Glutamatergic neuron (in vitro differentiated cells): ENCODE results near the gene CES2. TPM values are rescaled to one million over a fixed set of nuclear protein-coding genes. Genes with fewer than 3 reads are reported as not detected.

Experiments
- DNase-seq: peaks from one replicate; pipeline ENCODE4 v3.0.0; 2022
- H3K27ac Mint-ChIP-seq: one replicate; pipeline ENCODE4 v1.8.0; 2020; ENCODE audit warnings: mild to moderate bottlenecking, mixed read lengths, inconsistent platforms; ENCODE audit not compliant: unreplicated experiment
- H3K27me3 Mint-ChIP-seq: one replicate; pipeline ENCODE4 v1.8.0; 2020; ENCODE audit warnings: mild to moderate bottlenecking, moderate library complexity, mixed read lengths, inconsistent platforms; ENCODE audit not compliant: unreplicated experiment
- H3K36me3 Mint-ChIP-seq: one replicate; pipeline ENCODE4 v1.8.0; 2020; ENCODE audit warnings: mild to moderate bottlenecking, mixed read lengths, inconsistent platforms; ENCODE audit not compliant: unreplicated experiment
- H3K4me1 Mint-ChIP-seq: one replicate; pipeline ENCODE4 v1.8.0; 2020; ENCODE audit warnings: mild to moderate bottlenecking, low read depth, mixed read lengths, inconsistent platforms; ENCODE audit not compliant: unreplicated experiment
- H3K4me3 Mint-ChIP-seq: one replicate; pipeline ENCODE4 v1.8.0; 2020; ENCODE audit warnings: mild to moderate bottlenecking, mixed read lengths, inconsistent platforms; ENCODE audit not compliant: unreplicated experiment
- H3K9me3 Mint-ChIP-seq: one replicate; pipeline ENCODE4 v1.8.0; 2020; ENCODE audit warnings: mild to moderate bottlenecking, moderate library complexity, mixed read lengths, inconsistent platforms; ENCODE audit not compliant: unreplicated experiment
- total RNA-seq: library from RNA; stranded (reverse); fragmentation: NEBNext Ultra II Directional; extraction: Animal tissue kit (Norgen Biotek cat#: 25700); gene quantifications from one replicate; pipeline ENCODE4 v1.2.1, GENCODE V29; 2021; ENCODE audit not compliant: unreplicated experiment
- TF ChIP-seq, protein P1 (sequence below): fragments of 200-600 bp; sonication (generic); IDR thresholded peaks from one replicate; pipeline ENCODE4 v1.5.0; 2021; ENCODE audit not compliant: partially characterized antibody, unreplicated experiment

The CES2 gene
- total RNA-seq, 1 donor from 2014 or later = 38.6 TPM

DNA sequence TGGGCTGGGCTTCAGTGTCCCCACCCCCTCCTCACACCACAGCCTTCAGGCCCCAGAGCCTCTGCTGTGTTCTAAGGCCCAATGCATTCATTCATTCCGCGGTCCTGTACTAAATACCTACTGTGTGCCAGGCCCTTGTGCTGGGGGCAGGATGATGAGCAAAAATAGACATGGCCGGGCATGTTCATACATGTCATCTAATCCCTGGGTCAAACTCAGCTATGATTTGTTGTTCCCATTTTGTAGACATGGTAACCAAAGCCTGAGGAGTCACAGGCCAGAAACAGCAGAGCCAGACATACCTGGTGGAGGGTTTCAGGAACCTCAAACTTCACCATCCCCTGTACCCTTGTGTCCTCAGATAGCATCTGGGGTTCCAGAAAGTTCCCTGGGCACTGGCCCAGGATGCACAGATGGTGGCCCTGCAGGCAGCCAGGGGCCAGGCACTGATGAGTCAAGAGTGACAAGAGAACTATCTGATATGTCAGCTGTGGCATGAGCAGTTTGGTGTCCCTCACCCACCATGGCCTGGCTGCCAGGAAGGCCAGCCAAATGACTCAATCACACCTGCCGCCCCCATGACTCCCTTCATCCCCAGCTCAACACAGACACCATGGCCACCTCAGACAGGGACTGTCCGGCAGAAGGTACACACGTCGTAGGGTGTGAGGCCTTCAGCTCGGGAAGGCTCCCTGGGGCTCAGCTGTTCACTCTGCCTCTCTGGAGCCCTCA, 7.2 kb upstream of the CES2 start:
- H3K4me3 Mint-ChIP-seq = no peak overlapping the region
- H3K36me3 Mint-ChIP-seq = no peaks in the 10 kb centered on the region
- H3K27ac Mint-ChIP-seq = no peak overlapping the region
- H3K9me3 Mint-ChIP-seq = peaks cover 9% of the 10 kb centered on the region
- TF ChIP-seq, protein P1, sequence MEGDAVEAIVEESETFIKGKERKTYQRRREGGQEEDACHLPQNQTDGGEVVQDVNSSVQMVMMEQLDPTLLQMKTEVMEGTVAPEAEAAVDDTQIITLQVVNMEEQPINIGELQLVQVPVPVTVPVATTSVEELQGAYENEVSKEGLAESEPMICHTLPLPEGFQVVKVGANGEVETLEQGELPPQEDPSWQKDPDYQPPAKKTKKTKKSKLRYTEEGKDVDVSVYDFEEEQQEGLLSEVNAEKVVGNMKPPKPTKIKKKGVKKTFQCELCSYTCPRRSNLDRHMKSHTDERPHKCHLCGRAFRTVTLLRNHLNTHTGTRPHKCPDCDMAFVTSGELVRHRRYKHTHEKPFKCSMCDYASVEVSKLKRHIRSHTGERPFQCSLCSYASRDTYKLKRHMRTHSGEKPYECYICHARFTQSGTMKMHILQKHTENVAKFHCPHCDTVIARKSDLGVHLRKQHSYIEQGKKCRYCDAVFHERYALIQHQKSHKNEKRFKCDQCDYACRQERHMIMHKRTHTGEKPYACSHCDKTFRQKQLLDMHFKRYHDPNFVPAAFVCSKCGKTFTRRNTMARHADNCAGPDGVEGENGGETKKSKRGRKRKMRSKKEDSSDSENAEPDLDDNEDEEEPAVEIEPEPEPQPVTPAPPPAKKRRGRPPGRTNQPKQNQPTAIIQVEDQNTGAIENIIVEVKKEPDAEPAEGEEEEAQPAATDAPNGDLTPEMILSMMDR = no peak
- H3K4me1 Mint-ChIP-seq = peaks cover 12% of the 10 kb centered on the region
- no peak for DNase-seq
- H3K27me3 Mint-ChIP-seq = peaks cover 14% of the 10 kb centered on the region

DNA sequence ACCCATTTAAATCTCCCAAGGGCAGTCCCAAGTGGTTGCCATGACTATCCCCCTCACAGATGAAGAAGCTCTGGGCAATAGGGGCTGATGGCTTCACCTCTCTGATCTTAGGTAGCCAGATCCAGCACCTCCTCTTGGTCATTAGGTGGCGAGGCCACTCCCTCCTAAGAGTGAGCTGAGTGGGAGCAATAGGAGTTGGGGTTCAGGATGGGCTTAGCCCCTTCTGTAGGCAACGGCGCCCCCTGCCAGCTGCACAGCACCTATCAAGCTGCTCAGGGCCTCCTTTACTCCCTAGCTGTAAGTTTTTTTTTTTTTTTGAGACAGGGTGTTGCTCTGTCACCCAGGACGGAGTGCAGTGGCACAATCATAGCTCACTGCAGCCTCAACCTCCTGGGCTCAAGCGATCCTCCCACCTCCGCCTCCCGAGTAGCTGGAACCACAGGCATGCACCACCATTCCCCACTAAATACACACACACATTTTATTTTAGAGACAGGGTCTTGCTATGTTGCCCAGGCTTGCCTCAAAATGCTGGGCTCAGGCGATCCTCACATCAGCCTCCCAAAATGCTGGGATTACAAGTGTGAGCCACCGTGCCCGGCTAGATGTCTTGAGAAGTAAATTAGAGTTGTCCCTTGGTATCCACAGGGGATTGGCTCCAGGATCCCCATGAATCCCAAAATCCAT, 6.5 kb upstream of the CES2 start:
- TF ChIP-seq, protein P1 = no peak
- DNase-seq = no peak
- Mint-ChIP-seq H3K27ac (no peak overlapping the region), H3K27me3 (peaks cover 10% of the 10 kb centered on the region), H3K36me3 (no peaks in the 10 kb centered on the region), H3K9me3 (peaks cover 6% of the 10 kb centered on the region), H3K4me3 (no peak overlapping the region), H3K4me1 (peaks cover 12% of the 10 kb centered on the region)

DNA sequence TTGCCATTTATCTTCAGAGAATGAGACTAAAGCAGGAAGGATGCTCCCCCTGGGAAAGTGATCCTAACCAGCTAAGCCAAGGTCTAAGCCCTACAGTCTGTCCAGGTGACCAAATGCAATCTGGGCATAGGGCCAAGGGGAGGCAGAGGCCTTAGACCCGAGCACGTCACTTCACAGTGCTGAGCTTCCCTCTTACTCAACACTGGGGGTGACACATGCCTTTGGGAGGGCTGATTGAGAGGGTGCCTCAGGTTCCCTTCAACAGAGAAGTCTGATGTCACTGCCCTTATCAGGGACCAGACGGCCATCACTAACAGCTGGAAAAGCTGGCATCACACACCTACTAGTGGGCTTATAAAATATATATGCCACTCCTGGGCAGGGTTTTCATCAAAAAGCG, 5.1 kb upstream of the CES2 start:
- H3K27ac Mint-ChIP-seq = no peak overlapping the region
- peaks cover 5% of the 10 kb centered on the region for H3K9me3 Mint-ChIP-seq

DNA sequence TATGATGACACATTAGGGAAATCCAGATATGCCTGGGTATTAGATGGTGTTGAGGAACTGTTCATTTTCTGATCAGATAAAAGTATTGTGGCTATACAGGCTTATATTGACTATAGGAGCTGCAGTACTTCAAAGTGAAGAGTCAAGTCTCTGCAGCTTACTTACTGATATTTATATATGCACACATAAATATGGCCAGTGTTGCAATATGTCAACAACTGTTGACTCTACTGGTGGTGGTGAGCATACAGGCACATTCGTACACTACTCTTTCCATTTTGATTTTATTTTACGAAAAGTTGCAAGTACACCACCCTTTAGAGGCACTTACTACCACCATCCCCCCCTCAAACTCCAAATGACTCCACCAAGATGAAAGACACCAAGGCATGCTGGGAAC, 3.7 kb upstream of the CES2 start:
- no peaks in the 10 kb centered on the region for H3K36me3 Mint-ChIP-seq
- TF ChIP-seq, protein P1 = no peak
- peaks cover 8% of the 10 kb centered on the region for H3K4me1 Mint-ChIP-seq

More for the DNA sequence above, 5.1 kb upstream of the CES2 start:
- peaks cover 12% of the 10 kb centered on the region for H3K27me3 Mint-ChIP-seq
- peaks cover 10% of the 10 kb centered on the region for H3K4me1 Mint-ChIP-seq
- TF ChIP-seq, protein P1 = no peak
- DNase-seq = no peak
- no peak overlapping the region for H3K4me3 Mint-ChIP-seq
- H3K36me3 Mint-ChIP-seq = no peaks in the 10 kb centered on the region

DNA sequence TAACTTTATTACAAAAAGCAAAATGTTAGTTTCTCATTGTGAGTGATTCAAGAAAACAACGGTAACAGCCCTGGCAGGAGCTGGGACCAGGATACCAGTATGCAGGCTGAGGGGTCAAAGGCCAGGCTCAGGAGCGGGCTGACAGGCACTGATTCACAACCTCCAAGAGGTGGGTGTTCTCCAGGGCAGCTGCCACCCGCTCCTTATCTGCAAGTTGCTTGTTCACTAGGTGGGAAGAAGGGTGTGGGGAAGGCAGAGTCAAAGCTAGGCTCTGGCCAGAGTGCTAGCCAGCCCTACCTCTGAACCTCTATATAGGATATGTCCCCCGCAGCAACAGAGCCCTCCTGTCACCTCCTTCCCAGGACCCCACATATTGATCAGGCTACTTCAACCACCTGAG, 3.2 kb upstream of the CES2 start:
- Mint-ChIP-seq H3K4me3 (peak overlapping the region; percentile 95), H3K27ac (no peak overlapping the region), H3K4me1 (peaks cover 8% of the 10 kb centered on the region), H3K9me3 (peaks cover 5% of the 10 kb centered on the region), H3K36me3 (no peaks in the 10 kb centered on the region), H3K27me3 (peaks cover 8% of the 10 kb centered on the region)
- TF ChIP-seq, protein P1 = no peak
- DNase-seq = no peak

More for the DNA sequence above, 3.7 kb upstream of the CES2 start:
- Mint-ChIP-seq H3K4me3 (no peak overlapping the region), H3K27me3 (peaks cover 8% of the 10 kb centered on the region), H3K9me3 (peaks cover 5% of the 10 kb centered on the region), H3K27ac (no peak overlapping the region)
- no peak for DNase-seq
